H1 (cell line): Measurements from ENCODE around the gene HGFAC. TPM values are rescaled to one million over a fixed set of nuclear protein-coding genes. Genes with fewer than 3 reads are reported as not detected.

ENCODE experiments used
- CTCF ChIA-PET: fragments of 300-600 bp; sonication (Branson Sonifier 250); formaldehyde crosslinking; loops from one replicate; lab custom pipeline; 2021; ENCODE audit not compliant: partially characterized antibody; lab: Charles Lee
- POLR2A ChIA-PET: fragments of 300-600 bp; sonication (Branson Sonifier 250); formaldehyde crosslinking; loops from one replicate; lab custom pipeline; 2021; ENCODE audit warnings: inconsistent platforms; ENCODE audit not compliant: partially characterized antibody; lab: Charles Lee
- DNase-seq, 2 experiments: peaks; one replicate each; pipeline versions ENCODE4 v3.0.0 to v3.0.0-alpha.2; 2010 to 2022; ENCODE audit warnings: low spot score in 2 of 2, low read depth in 1 of 2, mixed read lengths in 1 of 2
- FAIRE-seq: peaks from 2 replicates; lab custom pipeline; 2011; peaks lifted over from hg19 to GRCh38; lab: Jason Lieb, UNC
- H2AFZ ChIP-seq: 2 replicates; pipeline ENCODE4 v1.8.1; 2012; ENCODE audit warnings: low read length, inconsistent platforms
- H2AK5ac ChIP-seq: 2 replicates; pipeline ENCODE4 v1.6.1; 2013; ENCODE audit warnings: low read depth, low read length
- H2BK120ac ChIP-seq: replicated peaks from 2 replicates; pipeline ENCODE3; 2013; ENCODE audit warnings: low read depth, low read length, inconsistent platforms
- H2BK12ac ChIP-seq: 2 replicates; pipeline ENCODE4 v1.6.1; 2013; ENCODE audit warnings: low read depth, low read length
- H2BK15ac ChIP-seq: 2 replicates; pipeline ENCODE4 v1.6.1; 2013; ENCODE audit warnings: low read length
- H2BK20ac ChIP-seq: 2 replicates; pipeline ENCODE4 v1.6.1; 2013; ENCODE audit warnings: low read length
- H2BK5ac ChIP-seq: 2 replicates; pipeline ENCODE4 v1.6.1; 2013; ENCODE audit warnings: low read depth, low read length
- H3K14ac ChIP-seq: 2 replicates; pipeline ENCODE4 v1.6.1; 2013; ENCODE audit warnings: inconsistent platforms; ENCODE audit not compliant: insufficient read length
- H3K18ac ChIP-seq: 2 replicates; pipeline ENCODE4 v1.6.1; 2013; ENCODE audit warnings: low read length; ENCODE audit errors: extremely low read depth
- H3K23ac ChIP-seq: 2 replicates; pipeline ENCODE4 v1.6.1; 2013; ENCODE audit warnings: inconsistent platforms; ENCODE audit not compliant: insufficient read length
- H3K23me2 ChIP-seq: 2 replicates; pipeline ENCODE4 v1.6.1; 2013; ENCODE audit warnings: low read depth, low read length
- H3K27ac ChIP-seq: 2 replicates; pipeline ENCODE4 v1.6.1; 2011; ENCODE audit warnings: low read depth, low read length, inconsistent platforms
- H3K27me3 ChIP-seq, 4 experiments: replicated peaks in 1 of 4; 1 replicate in 1 of 4; 2 replicates in 3 of 4; pipeline versions ENCODE4 v1.6.1 to v1.8.1; 2011 to 2013; ENCODE audit warnings: low read length in 3 of 4, mild to moderate bottlenecking in 3 of 4, inconsistent platforms in 2 of 4, mixed read lengths in 2 of 4, moderate library complexity in 1 of 4; ENCODE audit not compliant: control insufficient read depth in 3 of 4, insufficient read depth in 3 of 4; ENCODE audit errors: extremely low read depth in 1 of 4
- H3K36me3 ChIP-seq, 4 experiments: 2 replicates each; pipeline versions ENCODE4 v1.6.1 to v1.8.1; 2011 to 2013; ENCODE audit warnings: mild to moderate bottlenecking in 4 of 4, low read length in 3 of 4, moderate library complexity in 2 of 4, control low read depth in 1 of 4, inconsistent platforms in 1 of 4; ENCODE audit not compliant: insufficient read depth in 4 of 4, control insufficient read depth in 2 of 4
- H3K4ac ChIP-seq: replicated peaks from 2 replicates; pipeline ENCODE3; 2013; ENCODE audit warnings: low read length, low read depth, mixed read lengths, inconsistent platforms; ENCODE audit not compliant: insufficient read length
- H3K4me1 ChIP-seq, 4 experiments: replicated peaks in 1 of 4; 1 replicate in 1 of 4; 2 replicates in 3 of 4; pipeline versions ENCODE4 v1.6.1 to v1.8.1; 2011 to 2013; ENCODE audit warnings: low read length in 3 of 4, inconsistent platforms in 2 of 4, mixed read lengths in 1 of 4; ENCODE audit not compliant: insufficient read depth in 4 of 4, control insufficient read depth in 3 of 4
- H3K4me2 ChIP-seq, 2 experiments: 2 replicates each; pipeline versions ENCODE4 v1.6.1 to v1.8.1; 2011 to 2013; ENCODE audit warnings: low read depth in 2 of 2, low read length in 2 of 2, control low read depth in 1 of 2, inconsistent platforms in 1 of 2, mild to moderate bottlenecking in 1 of 2; ENCODE audit not compliant: insufficient read depth in 1 of 2
- H3K4me3 ChIP-seq, 4 experiments: fragments of 200-600, 300-600 bp in 1 of 4; sonication (generic), shearing (Covaris generic), sonication (Bioruptor Twin) in 1 of 4; 2 replicates each; pipeline versions ENCODE4 v1.5.1 to v1.8.1; 2011 to 2016; ENCODE audit warnings: low read length in 4 of 4, low read depth in 3 of 4, control low read depth in 2 of 4, inconsistent platforms in 2 of 4, mild to moderate bottlenecking in 2 of 4, mixed read lengths in 1 of 4, moderate library complexity in 1 of 4; ENCODE audit not compliant: insufficient read depth in 2 of 4; ENCODE audit errors: extremely low read depth in 1 of 4
- H3K56ac ChIP-seq: replicated peaks from 2 replicates; pipeline ENCODE3; 2013; ENCODE audit warnings: low read depth, mild to moderate bottlenecking, mixed read lengths, low read length, inconsistent platforms; ENCODE audit not compliant: insufficient read length
- H3K79me1 ChIP-seq: 2 replicates; pipeline ENCODE4 v1.6.1; 2013; ENCODE audit warnings: low read depth, low read length, control low read depth
- H3K79me2 ChIP-seq, 2 experiments: 2 replicates each; pipeline versions ENCODE4 v1.6.1 to v1.8.1; 2012 to 2013; ENCODE audit warnings: low read length in 2 of 2, mild to moderate bottlenecking in 2 of 2, inconsistent platforms in 1 of 2; ENCODE audit not compliant: insufficient read depth in 2 of 2, control insufficient read depth in 1 of 2
- H3K9ac ChIP-seq, 4 experiments: replicated peaks in 1 of 4; 1 replicate in 1 of 4; 2 replicates in 3 of 4; pipeline versions ENCODE4 v1.6.1 to v1.8.1; 2011 to 2013; ENCODE audit warnings: low read depth in 3 of 4, low read length in 3 of 4, control low read depth in 2 of 4, mild to moderate bottlenecking in 2 of 4, moderate library complexity in 2 of 4, inconsistent platforms in 1 of 4; ENCODE audit errors: extremely low read depth in 1 of 4
- H3K9me3 ChIP-seq, 2 experiments: 2 replicates each; pipeline versions ENCODE4 v1.6.1 to v1.8.1; 2012 to 2013; ENCODE audit warnings: mild to moderate bottlenecking in 2 of 2, moderate library complexity in 2 of 2, control low read depth in 1 of 2, inconsistent platforms in 1 of 2, low read depth in 1 of 2, low read length in 1 of 2, mixed read lengths in 1 of 2; ENCODE audit not compliant: insufficient read depth in 2 of 2
- H4K20me1 ChIP-seq, 2 experiments: replicated peaks in 1 of 2; 2 replicates each; pipeline versions ENCODE3 to v1.8.1; 2011 to 2013; ENCODE audit warnings: inconsistent platforms in 2 of 2, low read length in 2 of 2, mild to moderate bottlenecking in 1 of 2; ENCODE audit not compliant: insufficient read depth in 2 of 2, control insufficient read depth in 1 of 2
- H4K5ac ChIP-seq: 2 replicates; pipeline ENCODE4 v1.6.1; 2013; ENCODE audit warnings: low read length, low read depth, mixed read lengths, inconsistent platforms; ENCODE audit not compliant: insufficient read length
- H4K8ac ChIP-seq: 2 replicates; pipeline ENCODE4 v1.8.0; 2013; ENCODE audit warnings: mild to moderate bottlenecking, moderate library complexity, low read length, inconsistent platforms; ENCODE audit not compliant: insufficient read depth; ENCODE audit errors: extremely low read depth
- H4K91ac ChIP-seq: replicated peaks from 2 replicates; pipeline ENCODE3; 2013; ENCODE audit warnings: low read length, mixed read lengths, inconsistent platforms; ENCODE audit not compliant: insufficient read length
- BCL11A ChIP-seq, 2 experiments: IDR thresholded peaks; one replicate each; pipeline ENCODE4 v1.6.1; 2011; ENCODE audit warnings: low read depth in 2 of 2, low read length in 2 of 2, mild to moderate bottlenecking in 2 of 2
- EGR1 ChIP-seq: IDR thresholded peaks from 2 replicates; pipeline ENCODE4 v1.6.1; 2011; ENCODE audit warnings: low read depth, low read length, borderline replicate concordance
- EP300 ChIP-seq, 2 experiments: IDR thresholded peaks; 1 replicate in 1 of 2; 2 replicates in 1 of 2; pipeline ENCODE4 v1.6.1; 2011 to 2012; ENCODE audit warnings: low read depth in 2 of 2, low read length in 2 of 2, mild to moderate bottlenecking in 2 of 2, borderline replicate concordance in 1 of 2, inconsistent platforms in 1 of 2, moderate library complexity in 1 of 2
- JUN ChIP-seq: IDR thresholded peaks from 2 replicates; pipeline ENCODE4 v1.6.1; 2011; ENCODE audit warnings: low read depth, mild to moderate bottlenecking, improper control_type of control experiment, low read length
- MAFK ChIP-seq: IDR thresholded peaks from 2 replicates; pipeline ENCODE4 v1.6.1; 2012; ENCODE audit warnings: low read depth, mild to moderate bottlenecking, improper control_type of control experiment, low read length
- RNF2 ChIP-seq: fragments of 200-900, 300-1000 bp; sonication (generic); IDR thresholded peaks from 2 replicates; pipeline ENCODE4 v1.7.1; 2016; ENCODE audit warnings: borderline replicate concordance, low read depth, mild to moderate bottlenecking, antibody characterized with exemption, low read length; ENCODE audit not compliant: poor library complexity, severe bottlenecking; ENCODE audit errors: missing control alignments
- SIX5 ChIP-seq: IDR thresholded peaks from 2 replicates; pipeline ENCODE4 v1.6.1; 2011; ENCODE audit warnings: mild to moderate bottlenecking, low read depth, low read length
- SP4 ChIP-seq: IDR thresholded peaks from 2 replicates; pipeline ENCODE4 v1.6.1; 2012; ENCODE audit warnings: low read length, inconsistent platforms
- SUZ12 ChIP-seq: fragments of 200-600 bp; sonication (generic); IDR thresholded peaks from 2 replicates; pipeline ENCODE4 v1.6.1; 2012; ENCODE audit warnings: mild to moderate bottlenecking, inconsistent platforms, low read length, moderate library complexity, mixed read lengths
- TCF12 ChIP-seq: IDR thresholded peaks from 2 replicates; pipeline ENCODE4 v1.6.1; 2011; ENCODE audit warnings: low read depth, mild to moderate bottlenecking, low read length
- YY1 ChIP-seq: IDR thresholded peaks from 2 replicates; pipeline ENCODE4 v1.6.1; 2011; ENCODE audit warnings: low read depth, mild to moderate bottlenecking, low read length
- WGBS, 2 experiments: shearing (Covaris generic) in 1 of 2; methylation state at CpG; one replicate each; pipeline versions ENCODE4 v1.1.6 to v1.1.7; 2013 to 2015; ENCODE audit warnings: low lambda C conversion rate in 2 of 2, mixed read lengths in 2 of 2, inconsistent platforms in 1 of 2, low coverage in 1 of 2, missing lambda C conversion rate in 1 of 2; ENCODE audit not compliant: insufficient replicate concordance in 2 of 2, insufficient coverage in 1 of 2, insufficient read length in 1 of 2; ENCODE audit errors: extremely low coverage in 1 of 2, missing lambda C conversion rate in 1 of 2; 5-methylcytosine and 5-hydroxymethylcytosine counted together
- polyA plus RNA-seq, 7 experiments: library from polyadenylated mRNA; depleted of rRNA in 3 of 7; stranded (reverse) in 5 of 7; unstranded in 2 of 7; fragments of >200 nt in 5 of 7; fragments of 200-250 nt in 2 of 7; gene quantifications; 1 replicate in 5 of 7; 2 replicates in 1 of 7; 4 replicates in 1 of 7; pipeline versions ENCODE4 v1.2.1 to v1.2.3, GENCODE V29; 2011 to 2013; ENCODE audit warnings: missing spikeins in 2 of 7, mixed read lengths in 2 of 7
- total RNA-seq: library from RNA; stranded (reverse); fragmentation: NEBNext Ultra II Directional; extraction: Animal tissue kit (Norgen Biotek cat#: 25700); gene quantifications from 2 replicates; pipeline ENCODE4 v1.2.1, GENCODE V29; 2021
- TF ChIP-seq, protein P1 (sequence below): IDR thresholded peaks from 2 replicates; pipeline ENCODE4 v1.6.1; 2011; ENCODE audit warnings: low read depth, mild to moderate bottlenecking, low read length; ENCODE audit not compliant: insufficient read depth

Gene HGFAC
- total and polyA plus RNA-seq, 2 of the 8 experiments (the other 6 are each of a cell fraction or from before 2014, with no cell fraction given): 0.14 to 0.15 TPM

DNA sequence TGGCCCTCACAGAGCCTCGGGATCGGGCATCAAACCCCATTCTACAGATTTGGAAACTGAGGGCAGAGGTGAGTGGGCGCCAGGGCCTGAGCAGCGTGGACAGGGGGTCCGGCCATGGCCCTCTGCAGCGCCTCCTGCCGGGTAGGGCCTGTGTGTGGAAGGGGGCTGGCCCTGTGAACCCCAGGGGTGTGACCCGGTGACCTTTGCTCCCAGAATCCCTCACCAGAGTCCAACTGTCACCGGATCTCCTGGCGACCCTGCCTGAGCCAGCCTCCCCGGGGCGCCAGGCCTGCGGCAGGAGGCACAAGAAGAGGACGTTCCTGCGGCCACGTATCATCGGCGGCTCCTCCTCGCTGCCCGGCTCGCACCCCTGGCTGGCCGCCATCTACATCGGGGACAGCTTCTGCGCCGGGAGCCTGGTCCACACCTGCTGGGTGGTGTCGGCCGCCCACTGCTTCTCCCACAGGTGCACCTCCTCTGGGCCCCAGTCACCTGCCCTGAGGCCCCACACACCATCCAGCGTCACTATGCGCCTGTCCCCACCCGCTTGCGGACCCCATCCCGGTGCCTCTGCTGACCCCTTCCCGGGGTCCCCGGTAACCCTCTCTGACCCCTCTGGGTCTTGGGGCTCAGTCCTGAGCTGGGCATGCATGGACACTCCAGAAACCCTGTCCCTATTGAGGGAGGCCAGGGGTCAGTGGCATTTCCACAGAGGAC is 4.2 kb downstream of the HGFAC start:
- no peaks in the 10 kb centered on the region for H3K79me1 ChIP-seq
- no peak overlapping the region for H2AK5ac ChIP-seq
- ChIA-PET POLR2A (no interaction called here), CTCF (interaction anchor here (0.6 to 11.6 kb wide), 9 partner anchors 11 to 127 kb away, joined by 3 to 152 read pairs (median 11); no protein-coding TSS in a partner anchor)
- no peak overlapping the region for H2BK12ac ChIP-seq
- H3K23me2 ChIP-seq: no peaks in the 10 kb centered on the region
- H3K18ac ChIP-seq: no peak overlapping the region
- no peak overlapping the region for H3K14ac ChIP-seq
- H2BK15ac ChIP-seq: no peak overlapping the region
- no peak overlapping the region for H4K5ac ChIP-seq
- no peak overlapping the region for H4K8ac ChIP-seq
- no peaks in the 10 kb centered on the region for H3K9me3 ChIP-seq
- no peaks in the 10 kb centered on the region; a peak in 1 of 7 replicates for H3K4me1 ChIP-seq
- no peaks in the 10 kb centered on the region for H3K36me3 ChIP-seq
- no peak overlapping the region for H3K56ac ChIP-seq
- H4K91ac ChIP-seq: no peak overlapping the region
- H4K20me1 ChIP-seq: no peaks in the 10 kb centered on the region
- DNase-seq (no peak), FAIRE-seq (no peak)
- H2AFZ ChIP-seq: no peak overlapping the region
- no peak overlapping the region for H2BK120ac ChIP-seq
- no peak overlapping the region for H3K9ac ChIP-seq
- no peak overlapping the region for H3K23ac ChIP-seq
- no peak overlapping the region for H3K4ac ChIP-seq
- H2BK5ac ChIP-seq: no peak overlapping the region
- no peak overlapping the region for H3K4me2 ChIP-seq
- H3K27ac ChIP-seq: no peak overlapping the region
- H3K27me3 ChIP-seq: no peaks in the 10 kb centered on the region; a peak in 2 of 7 replicates
- H2BK20ac ChIP-seq: no peak overlapping the region
- H3K4me3 ChIP-seq: no peak overlapping the region
- WGBS, 2 experiments: 98% methylated on average over 24 of the region's 34 CpGs; no CpG with 5 or more reads in 1 of the 2 experiments
- H3K79me2 ChIP-seq: no peaks in the 10 kb centered on the region
- TF ChIP-seq EGR1 (no peak), SP4 (no peak), SUZ12 (no peak), JUN (no peak), EP300 (IDR thresholded peaks at IDR 0.05; ENCODE audit: borderline replicate concordance in 1 of 2, low read depth in 2 of 2, low read length in 2 of 2) (no peak), MAFK (no peak), BCL11A (IDR thresholded peaks at IDR 0.05; ENCODE audit: low read depth in 2 of 2, low read length in 2 of 2) (no peak), TCF12 (no peak), SIX5 (no peak), RNF2 (no peak), YY1 (no peak)
- TF ChIP-seq, protein P1, sequence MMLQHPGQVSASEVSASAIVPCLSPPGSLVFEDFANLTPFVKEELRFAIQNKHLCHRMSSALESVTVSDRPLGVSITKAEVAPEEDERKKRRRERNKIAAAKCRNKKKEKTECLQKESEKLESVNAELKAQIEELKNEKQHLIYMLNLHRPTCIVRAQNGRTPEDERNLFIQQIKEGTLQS: no peak
